B cell (primary cell): ENCODE results near the gene ABCA8. TPM values are rescaled to one million over a fixed set of nuclear protein-coding genes. Genes with fewer than 3 reads are reported as not detected.

Source experiments
- ATAC-seq: fragments of 200-7000 bp; cut with Tn5 transposase; one replicate; pipeline ENCODE4 v1.10.0; 2021; ENCODE audit warnings: low read depth, mild to moderate bottlenecking, moderate number of reproducible peaks, moderate library complexity
- CTCF ChIA-PET: fragments of 350-600 bp; sonication (Branson Sonifier 250); formaldehyde crosslinking; loops from one replicate; lab custom pipeline; 2021; ENCODE audit warnings: antibody characterized with exemption, inconsistent platforms; lab: Charles Lee
- POLR2A ChIA-PET: fragments of 350-600 bp; sonication (Branson Sonifier 250); formaldehyde crosslinking; loops from one replicate; lab custom pipeline; 2021; ENCODE audit warnings: antibody characterized with exemption; lab: Charles Lee
- DNase-seq: peaks from one replicate; pipeline ENCODE4 v3.0.0; 2013
- H2AFZ ChIP-seq: 2 replicates; pipeline ENCODE4 v1.6.1; 2012; ENCODE audit warnings: mild to moderate bottlenecking, low read depth, low read length; ENCODE audit not compliant: insufficient read depth, poor library complexity, severe bottlenecking
- H3K27ac ChIP-seq, 2 donors: 1 replicate in 1 of 2; 2 replicates in 1 of 2; pipeline ENCODE4 v1.5.1; 2012 to 2013; ENCODE audit warnings: low read length in 2 of 2, mild to moderate bottlenecking in 2 of 2, moderate library complexity in 1 of 2
- H3K27me3 ChIP-seq, 4 experiments: fragments of 200-600 bp in 1 of 4; sonication (generic) in 1 of 4; replicated peaks in 1 of 4; 1 replicate in 2 of 4; 2 replicates in 2 of 4; pipeline versions ENCODE4 v1.6.1 to v1.7.0; 2013 to 2016; ENCODE audit warnings: low read length in 3 of 4, mild to moderate bottlenecking in 2 of 4, mixed read lengths in 1 of 4, moderate library complexity in 1 of 4; ENCODE audit not compliant: insufficient read depth in 4 of 4, control insufficient read depth in 3 of 4; ENCODE audit errors: control extremely low read depth in 1 of 4
- H3K36me3 ChIP-seq, 2 experiments: replicated peaks in 1 of 2; 1 replicate in 1 of 2; 2 replicates in 1 of 2; pipeline versions ENCODE4 v1.6.1 to v1.7.1; 2013; ENCODE audit warnings: low read length in 1 of 2; ENCODE audit not compliant: insufficient read depth in 2 of 2, control insufficient read depth in 1 of 2; ENCODE audit errors: control extremely low read depth in 1 of 2, extremely low read depth in 1 of 2
- H3K4me1 ChIP-seq, 2 donors: fragments of 200-600 bp in 1 of 2; sonication (generic) in 1 of 2; 1 replicate in 1 of 2; 2 replicates in 1 of 2; pipeline versions ENCODE4 v1.5.1 to v1.6.1; 2013 to 2017; ENCODE audit warnings: low read length in 2 of 2; ENCODE audit not compliant: control insufficient read depth in 2 of 2, insufficient read depth in 2 of 2
- H3K4me2 ChIP-seq: replicated peaks from 2 replicates; pipeline ENCODE3; 2012; ENCODE audit warnings: mild to moderate bottlenecking, low read depth, low read length; ENCODE audit not compliant: poor library complexity, severe bottlenecking
- H3K4me3 ChIP-seq, 5 experiments: fragments of 200-600 bp in 1 of 5; sonication (generic) in 1 of 5; 1 replicate in 3 of 5; 2 replicates in 2 of 5; pipeline versions ENCODE4 v1.5.1 to v1.7.0; 2011 to 2016; ENCODE audit warnings: low read length in 4 of 5, mild to moderate bottlenecking in 4 of 5, low read depth in 2 of 5, control low read depth in 1 of 5, moderate library complexity in 1 of 5; ENCODE audit not compliant: insufficient read depth in 1 of 5; ENCODE audit errors: control extremely low read depth in 1 of 5, extremely low read depth in 1 of 5
- H3K79me2 ChIP-seq: fragments of 200-600 bp; sonication (generic); one replicate; pipeline ENCODE4 v1.6.0; 2016; ENCODE audit warnings: low read length; ENCODE audit not compliant: control insufficient read depth, insufficient read depth
- H3K9ac ChIP-seq: fragments of 200-600 bp; sonication (generic); 2 replicates; pipeline ENCODE4 v1.6.1; 2017; ENCODE audit warnings: mild to moderate bottlenecking, low read length, moderate library complexity
- H3K9me3 ChIP-seq, 3 donors: one replicate each; pipeline versions ENCODE4 v1.6.1 to v1.7.1; 2013; ENCODE audit warnings: low read length in 2 of 3; ENCODE audit not compliant: control insufficient read depth in 2 of 3, insufficient read depth in 1 of 3; ENCODE audit errors: control extremely low read depth in 1 of 3
- H4K20me1 ChIP-seq: 2 replicates; pipeline ENCODE4 v1.6.0; 2012; ENCODE audit warnings: mild to moderate bottlenecking, low read length; ENCODE audit not compliant: insufficient read depth, control insufficient read depth, poor library complexity, severe bottlenecking
- H3K27ac Mint-ChIP-seq: one replicate; pipeline ENCODE4 v1.8.0; 2021; ENCODE audit warnings: mixed read lengths
- H3K27me3 Mint-ChIP-seq: one replicate; pipeline ENCODE4 v1.8.0; 2021; ENCODE audit warnings: mixed read lengths
- H3K4me1 Mint-ChIP-seq: one replicate; pipeline ENCODE4 v1.8.0; 2021; ENCODE audit warnings: mixed read lengths
- H3K4me3 Mint-ChIP-seq: one replicate; pipeline ENCODE4 v1.8.0; 2021; ENCODE audit warnings: mixed read lengths
- H3K9me3 Mint-ChIP-seq: one replicate; pipeline ENCODE4 v1.8.0; 2022; ENCODE audit warnings: mixed read lengths; ENCODE audit not compliant: insufficient read depth
- CTCF ChIP-seq: fragments of 200-600 bp; IDR thresholded peaks from one replicate; pipeline ENCODE4 v1.8.0; 2022; ENCODE audit warnings: antibody characterized with exemption, mild to moderate bottlenecking
- EZH2 ChIP-seq: IDR thresholded peaks from 2 replicates; pipeline ENCODE4 v1.6.1; 2012; ENCODE audit warnings: borderline replicate concordance, low read depth, mild to moderate bottlenecking, moderate library complexity, low read length; ENCODE audit not compliant: insufficient read depth, poor library complexity, severe bottlenecking
- WGBS: methylation state at CpG from one replicate; pipeline ENCODE4 v1.1.5; 2013; ENCODE audit warnings: missing lambda C conversion rate; ENCODE audit not compliant: insufficient coverage; 5-methylcytosine and 5-hydroxymethylcytosine counted together
- intact Hi-C: fragments of 100-400 bp; cut with micrococcal nuclease; formaldehyde crosslinking; loops from one replicate; pipeline ENCODE4 v1.10.0; 2022
- polyA plus RNA-seq: library from polyadenylated mRNA; depleted of rRNA; stranded (reverse); fragments of >200 nt; gene quantifications from 2 replicates; pipeline ENCODE4 v1.2.3, GENCODE V29; 2012
- total RNA-seq, 2 donors: library from RNA; stranded (reverse); fragments of 120-200 nt in 1 of 2; gene quantifications; 1 replicate in 1 of 2; 2 replicates in 1 of 2; pipeline versions ENCODE4 v1.2.3 to v1.2.4, GENCODE V29; 2013 to 2022

ABCA8 gene
- total and polyA plus RNA-seq, 2 donors (not counting 1 experiment from before 2014, with no cell fraction given) = not detected

GRCh38 chr17:68854452-68854851, 100.7 kb downstream of the ABCA8 start:
- Histone ChIP-seq H3K4me3 (no peak overlapping the region), H3K27me3 (no peaks in the 10 kb centered on the region), H3K4me2 (no peak overlapping the region), H3K9me3 (no peaks in the 10 kb centered on the region), H3K79me2 (no peaks in the 10 kb centered on the region), H3K4me1 (no peaks in the 10 kb centered on the region), H4K20me1 (no peaks in the 10 kb centered on the region), H3K36me3 (no peaks in the 10 kb centered on the region), H3K27ac (no peak overlapping the region), H2AFZ (no peak overlapping the region), H3K9ac (no peak overlapping the region)
- Mint-ChIP-seq H3K27ac (no peak overlapping the region), H3K9me3 (no peaks in the 10 kb centered on the region), H3K27me3 (peaks cover 10% of the 10 kb centered on the region), H3K4me1 (no peaks in the 10 kb centered on the region), H3K4me3 (no peak overlapping the region)
- ChIA-PET CTCF (no interaction called here), POLR2A (no interaction called here)
- WGBS = no CpG with 5 or more reads among the region's 1 CpG
- ATAC-seq (no peak), DNase-seq (no peak)
- intact Hi-C loops = no loop called here
- TF ChIP-seq CTCF = no peak

- Histone ChIP-seq H3K36me3 (no peaks in the 10 kb centered on the region), H3K4me3 (no peak overlapping the region), H3K27ac (no peak overlapping the region), H3K4me2 (no peak overlapping the region), H3K79me2 (no peaks in the 10 kb centered on the region), H4K20me1 (no peaks in the 10 kb centered on the region), H3K9ac (no peak overlapping the region), H3K27me3 (no peaks in the 10 kb centered on the region), H3K4me1 (no peaks in the 10 kb centered on the region), H3K9me3 (no peaks in the 10 kb centered on the region), H2AFZ (no peak overlapping the region)
- ATAC-seq (no peak), DNase-seq (no peak)
- CTCF ChIA-PET = no interaction called here
- TF ChIP-seq EZH2 (no peak), CTCF (no peak)
- H3K27ac Mint-ChIP-seq = no peak overlapping the region
- POLR2A ChIA-PET = no interaction called here
- no peaks in the 10 kb centered on the region for H3K4me1 Mint-ChIP-seq
- 100% methylated on average over 4 of the region's 4 CpGs for WGBS
- intact Hi-C loops = no loop called here
- peaks cover 10% of the 10 kb centered on the region for H3K27me3 Mint-ChIP-seq
- H3K9me3 Mint-ChIP-seq = no peaks in the 10 kb centered on the region
- no peak overlapping the region for H3K4me3 Mint-ChIP-seq
These were observed 101.8 kb downstream of the ABCA8 start for GRCh38 chr17:68853439-68853838.
